NT2/D1 (cell line): ENCODE measurements around the gene GPA33.

Experiments used
- DNase-seq: peaks from one replicate; pipeline ENCODE4 v3.0.0-alpha.2; 2011; ENCODE audit warnings: low read depth, low spot score
- H3K27me3 ChIP-seq: 2 replicates; pipeline ENCODE4 v1.6.0; 2011; ENCODE audit warnings: mild to moderate bottlenecking; ENCODE audit not compliant: insufficient read length, insufficient read depth
- H3K36me3 ChIP-seq: 2 replicates; pipeline ENCODE4 v1.6.1; 2011; ENCODE audit warnings: mild to moderate bottlenecking, low read length, mixed read lengths; ENCODE audit not compliant: insufficient read depth, insufficient read length
- H3K4me1 ChIP-seq: 2 replicates; pipeline ENCODE4 v1.5.1; 2011; ENCODE audit not compliant: insufficient read depth, insufficient read length
- H3K4me3 ChIP-seq: 2 replicates; pipeline ENCODE4 v1.5.1; 2011; ENCODE audit warnings: low read depth; ENCODE audit not compliant: insufficient read length
- H3K9ac ChIP-seq: 2 replicates; pipeline ENCODE4 v1.6.0; 2011; ENCODE audit warnings: low read depth; ENCODE audit not compliant: insufficient read length
- H3K9me3 ChIP-seq: 2 replicates; pipeline ENCODE4 v1.5.1; 2011; ENCODE audit warnings: mild to moderate bottlenecking, low read length; ENCODE audit not compliant: insufficient read depth
- SUZ12 ChIP-seq: IDR thresholded peaks from 2 replicates; pipeline ENCODE4 v1.6.1; 2011; ENCODE audit not compliant: insufficient read length, insufficient read depth; ENCODE audit errors: extremely low read depth
- YY1 ChIP-seq: IDR thresholded peaks from 2 replicates; pipeline ENCODE4 v1.6.1; 2011; ENCODE audit not compliant: insufficient read length, insufficient read depth
- ZNF274 ChIP-seq: IDR thresholded peaks from 2 replicates; pipeline ENCODE4 v1.6.1; 2011; ENCODE audit warnings: mild to moderate bottlenecking, low read depth, low read length

GPA33 gene

DNA sequence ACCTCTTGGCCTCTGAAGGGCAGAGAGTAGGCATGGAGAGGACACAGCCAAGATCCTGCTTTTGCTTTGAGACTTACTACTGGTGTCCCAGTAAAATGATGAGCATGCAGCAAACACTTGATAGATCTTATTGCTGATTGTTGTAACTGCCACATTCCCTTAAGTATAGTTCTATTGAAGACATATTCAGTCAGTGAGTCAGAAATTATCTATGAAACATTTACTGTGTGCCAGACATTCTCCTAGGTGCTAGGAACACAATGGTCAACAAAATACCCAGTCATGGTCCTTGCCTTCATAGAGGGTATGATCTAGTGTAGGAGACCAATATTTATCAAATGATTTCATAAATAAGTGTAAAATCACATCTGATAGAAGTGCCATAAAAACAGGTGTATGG is 17.3 kb upstream of the GPA33 start:
- Histone ChIP-seq H3K36me3 (no peaks in the 10 kb centered on the region), H3K9ac (no peak overlapping the region), H3K9me3 (peaks cover 7% of the 10 kb centered on the region; the same call in 1 of the 2 replicates), H3K4me3 (no peak overlapping the region), H3K27me3 (no peaks in the 10 kb centered on the region), H3K4me1 (peaks cover 15% of the 10 kb centered on the region)
- DNase-seq: no peak
- TF ChIP-seq SUZ12 (no peak), YY1 (no peak), ZNF274 (no peak)

DNA sequence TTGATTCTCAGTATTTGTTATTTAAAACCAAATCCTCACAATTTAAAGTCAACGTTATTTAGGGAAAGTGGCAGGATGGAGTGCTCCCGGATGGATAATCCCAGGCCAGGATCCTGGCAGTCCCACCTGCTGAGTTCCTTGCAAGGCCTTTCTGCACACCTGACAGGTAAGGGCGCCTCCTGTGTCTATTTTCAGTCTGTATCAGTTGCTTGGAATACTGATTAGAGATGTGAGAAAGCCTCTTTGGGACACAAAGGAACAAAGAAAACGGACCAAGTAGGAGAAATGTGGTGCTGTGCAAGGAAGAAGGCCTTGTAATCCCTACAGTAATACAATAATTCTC is 15.9 kb upstream of the GPA33 start:
- TF ChIP-seq ZNF274: no peak
- no peak for TF ChIP-seq YY1
- TF ChIP-seq SUZ12: no peak
- Histone ChIP-seq H3K4me3 (no peak overlapping the region), H3K9me3 (peaks cover 7% of the 10 kb centered on the region; the same call in 1 of the 2 replicates), H3K36me3 (no peaks in the 10 kb centered on the region), H3K4me1 (peaks cover 15% of the 10 kb centered on the region), H3K9ac (no peak overlapping the region), H3K27me3 (no peaks in the 10 kb centered on the region)
- no peak for DNase-seq

- Histone ChIP-seq H3K4me3 (no peak overlapping the region), H3K9me3 (peaks cover 7% of the 10 kb centered on the region; the same call in 1 of the 2 replicates), H3K36me3 (no peaks in the 10 kb centered on the region), H3K9ac (no peak overlapping the region), H3K4me1 (peaks cover 15% of the 10 kb centered on the region), H3K27me3 (no peaks in the 10 kb centered on the region)
- DNase-seq: no peak
- TF ChIP-seq SUZ12: no peak
- TF ChIP-seq ZNF274: no peak
- no peak for TF ChIP-seq YY1
Measured at GRCh38 chr1:167105271-167106118, 15.3 kb upstream of the GPA33 start.

DNA sequence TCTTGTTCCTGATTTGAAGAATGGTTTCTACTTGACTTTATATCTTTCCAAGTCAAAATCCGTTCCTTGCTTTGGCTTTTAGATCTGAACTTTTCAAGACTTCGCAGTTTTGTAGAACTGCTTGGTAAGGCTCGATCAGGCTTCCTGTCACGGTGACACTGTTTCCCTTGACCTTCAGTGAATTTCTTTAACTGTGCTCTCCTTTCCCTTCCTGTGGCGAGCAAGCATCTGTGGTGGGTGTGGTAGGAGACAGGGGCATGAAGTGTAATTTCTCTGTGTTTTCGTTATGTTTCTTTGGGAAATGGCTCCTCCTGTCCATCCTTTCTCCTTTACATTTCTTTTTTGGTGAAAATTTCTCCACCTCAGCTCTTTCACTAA is 14.1 kb upstream of the GPA33 start:
- Histone ChIP-seq H3K9me3 (peaks cover 14% of the 10 kb centered on the region), H3K27me3 (no peaks in the 10 kb centered on the region), H3K36me3 (no peaks in the 10 kb centered on the region), H3K4me1 (peaks cover 9% of the 10 kb centered on the region), H3K9ac (peak overlapping the region; percentile 34), H3K4me3 (no peak overlapping the region)
- TF ChIP-seq SUZ12 (no peak), ZNF274 (no peak), YY1 (no peak)
- DNase-seq: no peak

DNA sequence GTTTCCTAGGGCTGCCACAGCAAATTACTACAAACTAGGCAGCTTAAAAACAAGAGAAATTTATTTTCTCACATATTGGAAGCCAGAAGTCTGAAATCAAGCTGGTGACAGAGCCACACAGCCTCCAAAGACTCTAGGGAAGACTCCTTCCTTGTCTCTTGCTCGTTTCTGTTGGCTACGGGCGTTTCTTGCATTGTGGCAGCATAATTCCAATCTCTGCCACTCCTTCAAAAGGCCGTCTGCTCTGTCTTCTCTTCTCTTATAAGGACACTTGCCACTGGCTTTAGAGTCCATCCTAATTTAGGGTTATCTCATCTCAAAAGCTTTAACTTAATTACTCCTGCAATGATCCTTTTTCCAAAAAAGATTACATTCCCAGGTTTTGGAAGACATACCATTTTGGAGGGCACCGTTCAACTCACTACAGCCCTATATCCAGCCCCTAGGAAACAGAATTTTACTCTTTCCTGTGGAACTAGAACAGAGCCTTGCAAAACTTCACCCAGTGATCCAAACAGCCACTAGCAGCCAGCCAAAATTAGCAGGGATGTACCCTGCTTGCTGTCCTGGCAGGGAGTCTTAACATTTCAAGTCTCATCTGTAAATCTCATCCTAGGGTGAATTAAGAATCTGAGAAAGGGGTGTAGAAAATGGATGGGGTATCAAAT is 12.9 kb upstream of the GPA33 start:
- no peak overlapping the region for H3K4me3 ChIP-seq
- H3K27me3 ChIP-seq: no peaks in the 10 kb centered on the region
- no peak for TF ChIP-seq YY1
- TF ChIP-seq ZNF274: no peak
- no peak for TF ChIP-seq SUZ12
- DNase-seq: no peak
- peaks cover 7% of the 10 kb centered on the region for H3K4me1 ChIP-seq
- no peaks in the 10 kb centered on the region for H3K36me3 ChIP-seq
- H3K9me3 ChIP-seq: peaks cover 11% of the 10 kb centered on the region
- peak overlapping the region; percentile 12 for H3K9ac ChIP-seq

DNA sequence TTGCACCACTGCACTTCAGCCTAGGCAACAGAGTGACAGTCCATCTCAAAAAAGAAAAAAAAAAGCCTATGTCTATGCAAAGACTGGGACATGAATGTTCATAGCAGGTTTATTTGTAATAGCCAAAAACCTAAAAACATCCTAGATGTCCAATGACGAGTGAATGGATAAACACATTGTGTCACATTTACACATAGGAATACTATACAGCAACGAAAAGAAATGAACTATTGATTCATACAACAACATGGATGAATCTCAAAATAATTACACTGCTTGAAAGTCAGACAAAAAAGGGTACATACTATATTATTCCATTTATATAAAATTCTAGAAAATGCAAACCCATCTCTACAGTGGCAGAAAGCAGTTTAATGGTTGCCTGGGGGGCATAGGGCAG is 11.6 kb upstream of the GPA33 start:
- DNase-seq: no peak
- H3K4me1 ChIP-seq: peaks cover 4% of the 10 kb centered on the region
- H3K4me3 ChIP-seq: no peak overlapping the region
- no peaks in the 10 kb centered on the region for H3K27me3 ChIP-seq
- H3K9me3 ChIP-seq: peaks cover 7% of the 10 kb centered on the region
- no peaks in the 10 kb centered on the region for H3K36me3 ChIP-seq
- TF ChIP-seq ZNF274 (no peak), YY1 (no peak), SUZ12 (no peak)
- H3K9ac ChIP-seq: no peak overlapping the region

- Histone ChIP-seq H3K4me1 (peaks cover 4% of the 10 kb centered on the region), H3K4me3 (no peak overlapping the region), H3K9me3 (peaks cover 7% of the 10 kb centered on the region), H3K36me3 (no peaks in the 10 kb centered on the region), H3K9ac (no peak overlapping the region), H3K27me3 (no peaks in the 10 kb centered on the region)
- DNase-seq: no peak
- TF ChIP-seq YY1: no peak
- no peak for TF ChIP-seq ZNF274
- no peak for TF ChIP-seq SUZ12
Measured at GRCh38 chr1:167100730-167101129, 10.6 kb upstream of the GPA33 start.
